Naive thymus-derived CD4-positive, alpha-beta T cell (primary cell): ENCODE results near the gene CCDC174. TPM values are rescaled to one million over a fixed set of nuclear protein-coding genes. Genes with fewer than 3 reads are reported as not detected.

Experiments used
- ATAC-seq: fragments of 150-1000 bp; cut with Tn5 transposase; 2 replicates; pipeline ENCODE4 v1.10.0; 2021; ENCODE audit warnings: mild to moderate bottlenecking, moderate library complexity
- CTCF ChIA-PET: fragments of 350-600 bp; sonication (Branson Sonifier 250); formaldehyde crosslinking; loops from one replicate; lab custom pipeline; 2021; ENCODE audit warnings: antibody characterized with exemption; lab: Charles Lee
- POLR2A ChIA-PET: fragments of 350-600 bp; sonication (Branson Sonifier 250); formaldehyde crosslinking; loops from one replicate; lab custom pipeline; 2021; ENCODE audit warnings: antibody characterized with exemption, inconsistent platforms; lab: Charles Lee
- DNase-seq, 9 donors: peaks; one replicate each; pipeline versions ENCODE4 v3.0.0 to v3.0.0-alpha.2; 2020 to 2022; ENCODE audit warnings: mixed read lengths in 1 of 9
- H3K27ac ChIP-seq: one replicate; pipeline ENCODE4 v1.7.0; 2013; ENCODE audit warnings: mild to moderate bottlenecking, low read depth, low read length, moderate library complexity
- H3K27me3 ChIP-seq, 2 donors: one replicate each; pipeline ENCODE4 v1.7.0; 2013; ENCODE audit warnings: low read length in 2 of 2, mild to moderate bottlenecking in 2 of 2, moderate library complexity in 2 of 2; ENCODE audit not compliant: control insufficient read depth in 2 of 2, insufficient read depth in 2 of 2
- H3K36me3 ChIP-seq, 3 experiments: 1 replicate in 2 of 3; 2 replicates in 1 of 3; pipeline ENCODE4 v1.7.0; 2013; ENCODE audit warnings: low read length in 3 of 3, mild to moderate bottlenecking in 3 of 3, moderate library complexity in 1 of 3; ENCODE audit not compliant: insufficient read depth in 3 of 3, control insufficient read depth in 2 of 3
- H3K4me1 ChIP-seq, 2 donors: one replicate each; pipeline ENCODE4 v1.7.0; 2013; ENCODE audit warnings: low read length in 2 of 2, mild to moderate bottlenecking in 2 of 2, moderate library complexity in 1 of 2; ENCODE audit not compliant: control insufficient read depth in 2 of 2, insufficient read depth in 2 of 2
- H3K4me3 ChIP-seq: 2 replicates; pipeline ENCODE4 v1.7.0; 2013; ENCODE audit warnings: mild to moderate bottlenecking, low read length
- H3K9me3 ChIP-seq, 3 experiments: 1 replicate in 2 of 3; 2 replicates in 1 of 3; pipeline ENCODE4 v1.7.0; 2013; ENCODE audit warnings: low read length in 3 of 3; ENCODE audit not compliant: control insufficient read depth in 2 of 3
- H3K27ac Mint-ChIP-seq, 9 donors: one replicate each; pipeline ENCODE4 v1.8.0; 2020 to 2022; ENCODE audit warnings: mixed read lengths in 9 of 9, mild to moderate bottlenecking in 8 of 9, moderate library complexity in 5 of 9, inconsistent platforms in 2 of 9
- H3K27me3 Mint-ChIP-seq, 5 donors: one replicate each; pipeline ENCODE4 v1.8.0; 2021 to 2022; ENCODE audit warnings: mixed read lengths in 5 of 5, mild to moderate bottlenecking in 1 of 5
- H3K36me3 Mint-ChIP-seq, 5 donors: one replicate each; pipeline ENCODE4 v1.8.0; 2020 to 2022; ENCODE audit warnings: mixed read lengths in 5 of 5, mild to moderate bottlenecking in 3 of 5, inconsistent platforms in 1 of 5
- H3K4me1 Mint-ChIP-seq, 7 donors: one replicate each; pipeline ENCODE4 v1.8.0; 2020 to 2022; ENCODE audit warnings: mixed read lengths in 7 of 7, mild to moderate bottlenecking in 3 of 7, inconsistent platforms in 1 of 7
- H3K4me3 Mint-ChIP-seq, 10 donors: one replicate each; pipeline ENCODE4 v1.8.0; 2020 to 2022; ENCODE audit warnings: mild to moderate bottlenecking in 10 of 10, mixed read lengths in 10 of 10, moderate library complexity in 6 of 10, inconsistent platforms in 2 of 10
- H3K9me3 Mint-ChIP-seq, 11 donors: one replicate each; pipeline ENCODE4 v1.8.0; 2020 to 2022; ENCODE audit warnings: mixed read lengths in 11 of 11, mild to moderate bottlenecking in 4 of 11, inconsistent platforms in 1 of 11, moderate library complexity in 1 of 11
- intact Hi-C, 2 donors: fragments of 100-400 bp; cut with micrococcal nuclease; formaldehyde crosslinking; loops; one replicate each; pipeline ENCODE4 v1.15.1; 2023
- polyA plus RNA-seq, 2 donors: library from polyadenylated mRNA; unstranded; fragments of 300-500 nt; fragmentation: Illumina TruSeq; gene quantifications; one replicate each; pipeline ENCODE4 v1.2.3, GENCODE V29; 2021
- total RNA-seq, 6 experiments: library from RNA in 5 of 6; stranded (reverse) in 5 of 6; gene quantifications; 1 replicate in 5 of 6; 2 replicates in 1 of 6; pipeline ENCODE4 v1.2.3 and lab custom pipeline; 2021 to 2026

The CCDC174 gene
- total and polyA plus RNA-seq, 7 experiments from 2014 or later: 18.3 to 59.2 (median 25.1) TPM

DNA sequence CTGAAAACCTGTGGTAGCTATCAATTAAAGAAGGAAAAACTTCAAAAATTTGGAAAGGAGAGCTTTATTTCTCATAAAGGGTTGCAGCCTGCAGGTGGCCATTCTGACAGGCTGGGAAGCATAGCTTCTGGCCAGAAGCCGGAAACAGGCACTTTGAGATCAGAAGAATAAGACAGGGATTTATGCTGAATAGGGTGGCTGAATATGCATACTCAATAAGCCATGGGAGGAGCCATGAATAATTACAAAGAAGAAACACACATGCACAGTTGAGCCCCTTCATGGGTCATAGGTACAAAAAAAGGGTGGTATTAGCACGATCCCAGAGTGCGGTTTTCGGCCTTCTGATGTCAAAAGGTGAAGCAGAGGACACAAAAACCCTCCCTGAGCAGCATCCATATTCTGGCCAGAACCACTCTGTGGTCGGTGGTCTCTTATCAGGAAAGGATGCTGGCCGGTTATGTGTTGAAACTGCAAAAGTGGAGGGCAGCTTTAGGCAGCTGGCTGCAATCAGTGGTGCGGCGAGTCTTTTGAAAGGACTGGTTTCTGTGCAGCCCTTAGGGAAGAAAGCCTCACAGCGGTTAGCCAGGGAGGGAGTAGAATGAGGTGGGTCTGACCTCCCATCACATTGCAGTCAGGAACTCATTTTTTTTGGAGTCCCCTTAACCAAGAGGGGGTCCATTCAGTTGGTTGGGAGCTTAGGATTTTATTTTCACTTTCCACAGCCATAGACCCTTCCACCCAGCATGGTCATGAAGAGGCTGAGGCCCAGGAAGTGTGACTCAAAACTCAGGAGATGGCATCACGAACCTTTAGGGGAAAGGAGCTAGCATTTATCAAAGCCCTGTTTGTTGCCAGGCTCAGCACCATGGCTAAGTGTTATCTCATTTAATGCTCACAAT, 34.7 kb upstream of the CCDC174 start:
- Mint-ChIP-seq H3K27ac (no peak overlapping the region), H3K4me3 (no peak overlapping the region), H3K36me3 (no peaks in the 10 kb centered on the region), H3K9me3 (no peaks in the 10 kb centered on the region), H3K27me3 (peaks cover 5 to 34% (median 22%) of the 10 kb centered on the region in 5 donors), H3K4me1 (no peaks in the 10 kb centered on the region)
- no peak overlapping the region for H3K27ac ChIP-seq
- H3K36me3 ChIP-seq: no peaks in the 10 kb centered on the region
- H3K4me1 ChIP-seq: no peaks in the 10 kb centered on the region
- no peaks in the 10 kb centered on the region for H3K27me3 ChIP-seq
- DNase-seq: no peak
- no peaks in the 10 kb centered on the region for H3K9me3 ChIP-seq
- ATAC-seq: peak; percentile 26
- intact Hi-C loops: no loop called here
- CTCF ChIA-PET: no interaction called here
- no peak overlapping the region for H3K4me3 ChIP-seq
- POLR2A ChIA-PET: no interaction called here

GRCh38 chr3:14617508-14618023, 34.0 kb upstream of the CCDC174 start:
- Mint-ChIP-seq H3K4me3 (no peak overlapping the region), H3K9me3 (no peaks in the 10 kb centered on the region), H3K4me1 (no peaks in the 10 kb centered on the region), H3K36me3 (no peaks in the 10 kb centered on the region), H3K27ac (no peak overlapping the region), H3K27me3 (peaks cover 0 to 28% (median 15%) of the 10 kb centered on the region in 5 donors)
- H3K27ac ChIP-seq: no peak overlapping the region
- DNase-seq (no peak), ATAC-seq (no peak)
- H3K9me3 ChIP-seq: no peaks in the 10 kb centered on the region
- ChIA-PET CTCF (no interaction called here), POLR2A (no interaction called here)
- no peak overlapping the region for H3K4me3 ChIP-seq
- H3K4me1 ChIP-seq: no peaks in the 10 kb centered on the region
- intact Hi-C loops: no loop called here
- H3K27me3 ChIP-seq: no peaks in the 10 kb centered on the region
- H3K36me3 ChIP-seq: no peaks in the 10 kb centered on the region

DNA sequence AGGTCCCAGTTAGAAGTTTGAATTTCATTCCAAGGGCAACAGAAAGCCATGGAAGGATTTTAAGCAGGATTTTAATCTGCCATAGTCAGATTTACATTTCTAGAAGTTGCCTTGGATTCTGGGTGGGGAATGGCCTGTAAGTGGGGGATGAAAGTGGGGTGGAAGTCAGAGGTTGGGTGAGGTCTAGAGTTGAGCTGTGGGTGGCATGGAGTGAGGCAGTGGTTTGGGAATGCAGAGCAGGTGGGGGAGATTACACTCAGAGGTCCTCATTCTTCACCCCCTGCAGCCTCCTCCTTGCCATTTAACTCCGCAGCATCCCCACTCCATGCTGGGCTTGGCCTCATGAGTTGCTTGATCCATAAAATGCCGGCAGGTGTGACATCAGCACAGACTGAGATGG, 32.0 kb upstream of the CCDC174 start:
- DNase-seq (no peak), ATAC-seq (no peak)
- H3K9me3 ChIP-seq: no peaks in the 10 kb centered on the region
- H3K4me1 ChIP-seq: no peaks in the 10 kb centered on the region
- CTCF ChIA-PET: no interaction called here
- no peaks in the 10 kb centered on the region for H3K4me1 Mint-ChIP-seq
- no peak overlapping the region for H3K27ac Mint-ChIP-seq
- H3K9me3 Mint-ChIP-seq: no peaks in the 10 kb centered on the region
- H3K36me3 Mint-ChIP-seq: no peaks in the 10 kb centered on the region
- H3K4me3 Mint-ChIP-seq: no peak overlapping the region
- H3K4me3 ChIP-seq: no peak overlapping the region
- peaks cover 0 to 16% (median 14%) of the 10 kb centered on the region in 5 donors for H3K27me3 Mint-ChIP-seq
- intact Hi-C loops: no loop called here
- H3K36me3 ChIP-seq: no peaks in the 10 kb centered on the region
- no peaks in the 10 kb centered on the region for H3K27me3 ChIP-seq
- POLR2A ChIA-PET: no interaction called here
- no peak overlapping the region for H3K27ac ChIP-seq

DNA sequence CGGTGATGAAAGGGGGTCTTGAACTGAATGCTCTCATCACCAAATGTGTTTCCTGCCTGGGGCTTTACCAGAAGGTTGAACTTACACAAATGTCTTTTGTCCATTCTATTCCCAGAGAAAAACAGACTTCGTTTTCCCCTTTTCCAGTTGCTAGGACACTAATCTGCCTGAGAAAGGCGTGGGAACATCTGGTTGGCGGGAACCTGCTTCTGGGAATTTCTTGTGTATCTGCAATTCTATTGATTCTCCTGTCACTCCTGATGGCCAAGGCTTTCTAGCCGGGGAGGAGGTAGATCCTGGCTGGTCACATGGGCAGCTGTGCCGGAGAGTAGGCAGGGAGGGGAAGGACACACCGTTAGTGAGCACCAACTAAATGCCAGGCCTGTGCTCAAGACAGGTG, 31.1 kb upstream of the CCDC174 start:
- H3K36me3 ChIP-seq: no peaks in the 10 kb centered on the region
- POLR2A ChIA-PET: no interaction called here

DNA sequence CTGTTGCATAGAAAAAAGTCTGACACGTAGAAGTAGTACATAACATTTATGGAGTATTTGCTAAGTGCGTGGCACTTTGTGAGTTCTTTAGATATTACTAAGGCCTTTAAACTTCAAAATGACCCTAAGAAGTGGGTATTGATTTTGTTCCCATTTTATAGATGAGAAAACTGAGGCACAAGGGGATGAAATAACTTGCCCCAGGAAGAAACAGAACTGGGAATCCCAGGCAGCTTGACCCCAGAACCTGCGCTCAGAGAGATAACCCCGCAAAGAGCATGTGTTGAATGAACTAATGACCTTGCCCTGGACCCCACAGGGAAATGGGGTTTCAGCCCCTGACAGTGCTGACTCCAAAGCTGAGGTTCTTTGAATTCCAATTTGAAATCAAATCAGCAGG, 30.5 kb upstream of the CCDC174 start:
- POLR2A ChIA-PET: no interaction called here
- peaks cover 0 to 11% (median 10%) of the 10 kb centered on the region in 5 donors for H3K27me3 Mint-ChIP-seq
- CTCF ChIA-PET: no interaction called here

More for the DNA sequence above, 31.1 kb upstream of the CCDC174 start:
- no peaks in the 10 kb centered on the region for H3K9me3 ChIP-seq
- CTCF ChIA-PET: no interaction called here
- Mint-ChIP-seq H3K4me1 (no peaks in the 10 kb centered on the region), H3K27me3 (peaks cover 0 to 15% (median 10%) of the 10 kb centered on the region in 5 donors), H3K4me3 (no peak overlapping the region), H3K36me3 (no peaks in the 10 kb centered on the region), H3K9me3 (no peaks in the 10 kb centered on the region), H3K27ac (no peak overlapping the region)
- no peaks in the 10 kb centered on the region for H3K4me1 ChIP-seq
- H3K27me3 ChIP-seq: no peaks in the 10 kb centered on the region
- no peak overlapping the region for H3K27ac ChIP-seq
- H3K4me3 ChIP-seq: no peak overlapping the region
- no peak for ATAC-seq
- DNase-seq: no peak
- intact Hi-C loops: no loop called here

DNA sequence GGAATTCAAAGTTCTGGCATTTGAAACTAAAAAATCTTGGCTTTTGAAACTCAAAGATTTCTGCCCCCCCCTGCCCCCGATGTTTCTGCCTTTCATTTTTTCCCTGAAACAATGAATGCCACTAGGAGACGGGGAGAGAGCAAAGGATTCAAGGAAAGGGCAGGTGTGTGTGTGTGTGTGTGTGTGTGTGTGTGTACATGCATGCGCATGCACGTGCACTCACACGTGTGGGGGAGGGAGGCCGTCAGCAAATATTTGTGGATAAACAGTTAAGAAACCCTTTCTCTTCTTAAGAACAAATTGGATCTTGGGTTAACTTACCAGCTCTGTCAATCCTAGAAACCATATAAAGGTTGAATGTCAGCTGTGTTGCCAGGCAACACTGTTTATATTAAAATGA, 29.2 kb upstream of the CCDC174 start:
- no peak for DNase-seq
- intact Hi-C loops: no loop called here
- Mint-ChIP-seq H3K4me3 (no peak overlapping the region), H3K36me3 (no peaks in the 10 kb centered on the region), H3K4me1 (no peaks in the 10 kb centered on the region), H3K27me3 (peaks cover 0 to 12% (median 6%) of the 10 kb centered on the region in 5 donors), H3K27ac (no peak overlapping the region), H3K9me3 (no peaks in the 10 kb centered on the region)
- Histone ChIP-seq H3K9me3 (no peaks in the 10 kb centered on the region), H3K27ac (no peak overlapping the region), H3K27me3 (no peaks in the 10 kb centered on the region), H3K4me3 (no peak overlapping the region), H3K36me3 (no peaks in the 10 kb centered on the region), H3K4me1 (no peaks in the 10 kb centered on the region)
- ChIA-PET CTCF (interaction anchor here (1.5 kb wide), 1 partner anchor 10 kb away, joined by 3 read pairs; no protein-coding TSS in a partner anchor), POLR2A (no interaction called here)
- ATAC-seq: no peak

More for the DNA sequence above, 30.5 kb upstream of the CCDC174 start:
- no peaks in the 10 kb centered on the region for H3K4me1 ChIP-seq
- Mint-ChIP-seq H3K27ac (no peak overlapping the region), H3K36me3 (no peaks in the 10 kb centered on the region), H3K4me3 (no peak overlapping the region), H3K4me1 (no peaks in the 10 kb centered on the region), H3K9me3 (no peaks in the 10 kb centered on the region)
- no peak overlapping the region for H3K27ac ChIP-seq
- no peak overlapping the region for H3K4me3 ChIP-seq
- H3K27me3 ChIP-seq: no peaks in the 10 kb centered on the region
- intact Hi-C loops: no loop called here
- H3K9me3 ChIP-seq: no peaks in the 10 kb centered on the region
- H3K36me3 ChIP-seq: no peaks in the 10 kb centered on the region
- DNase-seq (no peak), ATAC-seq (no peak)
